ENCODE measurements around the gene SPECC1L. TPM values are rescaled to one million over a fixed set of nuclear protein-coding genes. Genes with fewer than 3 reads are reported as not detected.

Gene SPECC1L
- total and polyA plus RNA-seq, 2 of the 8 experiments (the other 6 are each of a cell fraction or from before 2014, with no cell fraction given) = 15.7 to 61.6 TPM

DNA sequence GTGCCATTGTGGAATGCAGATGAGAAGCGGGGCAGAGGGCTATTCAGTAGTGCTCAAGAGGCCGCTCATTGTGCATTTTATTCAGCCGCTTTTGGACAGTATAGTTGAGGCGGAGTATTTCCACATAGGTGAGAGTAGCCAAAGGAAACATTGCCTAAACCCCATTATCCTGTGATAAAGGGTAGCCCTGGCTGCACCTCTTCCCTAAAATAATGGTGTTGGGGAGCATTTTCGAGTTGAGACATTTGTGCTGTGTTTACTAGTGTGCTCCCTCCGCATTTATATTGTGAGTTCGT is 68.8 kb downstream of the SPECC1L start:
- H4K20me1 ChIP-seq (replicated peaks in 1 of 2; ENCODE audit: control insufficient read depth in 1 of 2, insufficient read depth in 2 of 2, low read length in 2 of 2) = no peaks in the 10 kb centered on the region
- H3K9ac ChIP-seq (replicated peaks in 1 of 4; ENCODE audit: extremely low read depth in 1 of 4, low read depth in 3 of 4, low read length in 3 of 4) = no peak overlapping the region
- no peak overlapping the region for H3K14ac ChIP-seq (ENCODE audit: insufficient read length)
- WGBS, 2 experiments (ENCODE audit: extremely low coverage in 1 of 2, insufficient coverage in 1 of 2, insufficient read length in 1 of 2, insufficient replicate concordance in 2 of 2, low coverage in 1 of 2, low lambda C conversion rate in 2 of 2, missing lambda C conversion rate in 1 of 2) = 87% methylated on average over 7 of the region's 7 CpGs; no CpG with 5 or more reads in 1 of the 2 experiments
- H3K4ac ChIP-seq (replicated peaks; ENCODE audit: insufficient read length, low read depth, low read length) = no peak overlapping the region
- FAIRE-seq = no peak
- H3K36me3 ChIP-seq (ENCODE audit: control insufficient read depth in 2 of 4, insufficient read depth in 4 of 4, low read length in 3 of 4) = peaks cover 2 to 47% (median 11%) of the 10 kb centered on the region in 4 experiments; a peak in 7 of 8 replicates
- H2BK15ac ChIP-seq (ENCODE audit: low read length) = no peak overlapping the region
- H4K8ac ChIP-seq (ENCODE audit: extremely low read depth, insufficient read depth, low read length) = no peak overlapping the region
- no peaks in the 10 kb centered on the region for H3K23me2 ChIP-seq (ENCODE audit: low read depth, low read length)
- no peak overlapping the region for H4K5ac ChIP-seq (ENCODE audit: insufficient read length, low read depth, low read length)
- H3K9me3 ChIP-seq (ENCODE audit: insufficient read depth in 2 of 2, low read depth in 1 of 2, low read length in 1 of 2) = no peaks in the 10 kb centered on the region
- H2AFZ ChIP-seq (ENCODE audit: low read length) = no peak overlapping the region
- ChIA-PET POLR2A (ENCODE audit: partially characterized antibody) (interaction anchor here (1.0 kb wide), 1 partner anchor 65 kb away, joined by 3 read pairs; no protein-coding TSS in a partner anchor), CTCF (ENCODE audit: partially characterized antibody) (no interaction called here)
- TF ChIP-seq HDAC6 (IDR thresholded peaks at IDR 0.05; ENCODE audit: low read depth, low read length) = no peak
- TF ChIP-seq YY1 (IDR thresholded peaks at IDR 0.05; ENCODE audit: low read depth, low read length) = no peak
- TF ChIP-seq GTF2F1 (IDR thresholded peaks at IDR 0.05; ENCODE audit: borderline replicate concordance, low read depth, low read length) = no peak
- TF ChIP-seq, protein P1, sequence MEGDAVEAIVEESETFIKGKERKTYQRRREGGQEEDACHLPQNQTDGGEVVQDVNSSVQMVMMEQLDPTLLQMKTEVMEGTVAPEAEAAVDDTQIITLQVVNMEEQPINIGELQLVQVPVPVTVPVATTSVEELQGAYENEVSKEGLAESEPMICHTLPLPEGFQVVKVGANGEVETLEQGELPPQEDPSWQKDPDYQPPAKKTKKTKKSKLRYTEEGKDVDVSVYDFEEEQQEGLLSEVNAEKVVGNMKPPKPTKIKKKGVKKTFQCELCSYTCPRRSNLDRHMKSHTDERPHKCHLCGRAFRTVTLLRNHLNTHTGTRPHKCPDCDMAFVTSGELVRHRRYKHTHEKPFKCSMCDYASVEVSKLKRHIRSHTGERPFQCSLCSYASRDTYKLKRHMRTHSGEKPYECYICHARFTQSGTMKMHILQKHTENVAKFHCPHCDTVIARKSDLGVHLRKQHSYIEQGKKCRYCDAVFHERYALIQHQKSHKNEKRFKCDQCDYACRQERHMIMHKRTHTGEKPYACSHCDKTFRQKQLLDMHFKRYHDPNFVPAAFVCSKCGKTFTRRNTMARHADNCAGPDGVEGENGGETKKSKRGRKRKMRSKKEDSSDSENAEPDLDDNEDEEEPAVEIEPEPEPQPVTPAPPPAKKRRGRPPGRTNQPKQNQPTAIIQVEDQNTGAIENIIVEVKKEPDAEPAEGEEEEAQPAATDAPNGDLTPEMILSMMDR (IDR thresholded peaks at IDR 0.05; ENCODE audit: control extremely low read depth in 1 of 3, insufficient read depth in 1 of 3, low read depth in 1 of 3, low read length in 3 of 3) = no peak
- no peak for TF ChIP-seq SIX5 (IDR thresholded peaks at IDR 0.05; ENCODE audit: low read depth, low read length)
- TF ChIP-seq CBX8 (IDR thresholded peaks at IDR 0.05; ENCODE audit: borderline replicate concordance, low read depth, low read length) = no peak
- TF ChIP-seq SIRT6 (IDR thresholded peaks at IDR 0.05; ENCODE audit: low read length) = no peak
- no peak for TF ChIP-seq CTBP2 (IDR thresholded peaks at IDR 0.05; ENCODE audit: borderline replicate concordance, insufficient read depth, insufficient read length, low read length)
- 0 out of 2 replicates have a peak overlapping the region, but pooled peaks have one; percentile 27 for H2BK12ac ChIP-seq (ENCODE audit: low read depth, low read length)
- peak overlapping the region; percentile 59 for H2BK120ac ChIP-seq (replicated peaks; ENCODE audit: low read depth, low read length)
- H2AK5ac ChIP-seq (ENCODE audit: low read depth, low read length) = no peak overlapping the region
- no peak overlapping the region; the same call in 1 of the 2 replicates for H3K27ac ChIP-seq (ENCODE audit: low read depth, low read length)
- H3K23ac ChIP-seq (ENCODE audit: insufficient read length) = no peak overlapping the region
- H3K4me1 ChIP-seq (replicated peaks in 1 of 4; ENCODE audit: control insufficient read depth in 3 of 4, insufficient read depth in 4 of 4, low read length in 3 of 4) = peaks cover 13 to 19% (median 15%) of the 10 kb centered on the region in 4 experiments
- peak overlapping the region; percentile 86 for H4K91ac ChIP-seq (replicated peaks; ENCODE audit: insufficient read length, low read length)
- 0 out of 2 replicates have a peak, but pooled peaks cover 3% of the 10 kb centered on the region for H3K79me1 ChIP-seq (ENCODE audit: low read depth, low read length)
- H2BK5ac ChIP-seq (ENCODE audit: low read depth, low read length) = peak overlapping the region; percentile 62; the same call in 1 of the 2 replicates
- H3K79me2 ChIP-seq (ENCODE audit: control insufficient read depth in 1 of 2, insufficient read depth in 2 of 2, low read length in 2 of 2) = no peaks in the 10 kb centered on the region
- 0 out of 8 replicates have a peak overlapping the region, but pooled peaks of 1 of the 4 experiments have one; percentile 13 for H3K4me3 ChIP-seq (ENCODE audit: extremely low read depth in 1 of 4, insufficient read depth in 2 of 4, low read depth in 3 of 4, low read length in 4 of 4)
- no peak overlapping the region for H2BK20ac ChIP-seq (ENCODE audit: low read length)
- DNase-seq (ENCODE audit: low read depth in 1 of 2, low spot score in 2 of 2) = no peak
- no peaks in the 10 kb centered on the region for H3K27me3 ChIP-seq (replicated peaks in 1 of 4; ENCODE audit: control insufficient read depth in 3 of 4, extremely low read depth in 1 of 4, insufficient read depth in 3 of 4, low read length in 3 of 4)
- H3K56ac ChIP-seq (replicated peaks; ENCODE audit: insufficient read length, low read depth, low read length) = peak overlapping the region; percentile 24
- 0 out of 2 replicates have a peak overlapping the region, but pooled peaks have one; percentile 54 for H3K18ac ChIP-seq (ENCODE audit: extremely low read depth, low read length)
- peak overlapping the region; percentile 32 to 45; a peak in 2 of 4 replicates for H3K4me2 ChIP-seq (ENCODE audit: insufficient read depth in 1 of 2, low read depth in 2 of 2, low read length in 2 of 2)
